NT2/D1 (cell line): ENCODE results near the gene TMEM114.

Experiments
- DNase-seq: peaks from one replicate; pipeline ENCODE4 v3.0.0-alpha.2; 2011; ENCODE audit warnings: low read depth, low spot score
- H3K27me3 ChIP-seq: 2 replicates; pipeline ENCODE4 v1.6.0; 2011; ENCODE audit warnings: mild to moderate bottlenecking; ENCODE audit not compliant: insufficient read length, insufficient read depth
- H3K36me3 ChIP-seq: 2 replicates; pipeline ENCODE4 v1.6.1; 2011; ENCODE audit warnings: mild to moderate bottlenecking, low read length, mixed read lengths; ENCODE audit not compliant: insufficient read depth, insufficient read length
- H3K4me1 ChIP-seq: 2 replicates; pipeline ENCODE4 v1.5.1; 2011; ENCODE audit not compliant: insufficient read depth, insufficient read length
- H3K4me3 ChIP-seq: 2 replicates; pipeline ENCODE4 v1.5.1; 2011; ENCODE audit warnings: low read depth; ENCODE audit not compliant: insufficient read length
- H3K9ac ChIP-seq: 2 replicates; pipeline ENCODE4 v1.6.0; 2011; ENCODE audit warnings: low read depth; ENCODE audit not compliant: insufficient read length
- H3K9me3 ChIP-seq: 2 replicates; pipeline ENCODE4 v1.5.1; 2011; ENCODE audit warnings: mild to moderate bottlenecking, low read length; ENCODE audit not compliant: insufficient read depth
- SUZ12 ChIP-seq: IDR thresholded peaks from 2 replicates; pipeline ENCODE4 v1.6.1; 2011; ENCODE audit not compliant: insufficient read length, insufficient read depth; ENCODE audit errors: extremely low read depth
- YY1 ChIP-seq: IDR thresholded peaks from 2 replicates; pipeline ENCODE4 v1.6.1; 2011; ENCODE audit not compliant: insufficient read length, insufficient read depth
- ZNF274 ChIP-seq: IDR thresholded peaks from 2 replicates; pipeline ENCODE4 v1.6.1; 2011; ENCODE audit warnings: mild to moderate bottlenecking, low read depth, low read length

The TMEM114 gene

DNA sequence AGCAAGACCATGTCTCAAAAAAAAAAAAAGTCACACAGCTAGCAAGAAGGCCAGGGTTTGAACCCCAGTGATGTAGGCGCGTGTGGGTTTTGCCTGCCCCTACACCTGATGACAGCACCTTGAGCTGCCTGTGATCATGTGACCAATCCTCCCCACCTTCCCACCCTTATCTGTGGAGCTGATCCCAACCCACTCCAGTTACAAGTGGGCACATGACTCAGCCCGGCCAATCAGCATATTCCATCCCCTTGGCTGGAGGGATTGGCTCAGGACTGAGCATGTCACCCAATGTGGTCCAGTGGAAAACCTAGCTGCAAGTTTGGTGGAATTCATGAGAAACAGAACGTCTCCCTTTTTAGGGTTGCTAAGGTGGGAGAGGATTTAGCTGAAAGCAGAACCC lies 6.6 kb downstream of the TMEM114 start:
- TF ChIP-seq ZNF274 (no peak), SUZ12 (no peak), YY1 (no peak)
- H3K36me3 ChIP-seq, result no peaks in the 10 kb centered on the region
- DNase-seq, result no peak
- peaks cover 5% of the 10 kb centered on the region for H3K4me1 ChIP-seq
- H3K9ac ChIP-seq, result no peak overlapping the region
- H3K9me3 ChIP-seq, result no peaks in the 10 kb centered on the region; the same call in 1 of the 2 replicates
- peaks cover 46% of the 10 kb centered on the region for H3K27me3 ChIP-seq
- no peak overlapping the region for H3K4me3 ChIP-seq

DNA sequence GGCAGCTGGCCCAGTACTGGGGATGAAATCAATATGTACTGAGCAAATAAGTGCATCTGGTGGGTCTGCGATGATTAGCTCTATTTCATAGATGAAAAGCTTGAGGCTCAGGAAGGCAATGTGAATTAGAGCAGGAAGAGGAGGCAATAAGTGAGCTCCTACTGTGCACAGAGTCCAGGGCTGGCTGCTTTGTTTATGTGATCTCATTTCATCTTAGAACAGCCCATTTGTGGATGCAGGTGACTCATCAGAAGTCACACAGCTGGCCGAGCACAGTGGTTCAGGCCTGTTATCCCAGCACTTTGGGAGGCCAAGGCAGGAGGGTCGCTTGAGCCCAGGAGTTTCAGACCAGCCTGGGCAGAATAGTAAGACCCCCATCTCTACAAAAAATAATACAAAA lies 7.1 kb downstream of the TMEM114 start:
- Histone ChIP-seq H3K9ac (no peak overlapping the region), H3K36me3 (no peaks in the 10 kb centered on the region), H3K4me1 (peaks cover 2% of the 10 kb centered on the region), H3K9me3 (no peaks in the 10 kb centered on the region; the same call in 1 of the 2 replicates), H3K27me3 (peaks cover 43% of the 10 kb centered on the region), H3K4me3 (no peak overlapping the region)
- no peak for TF ChIP-seq SUZ12
- no peak for TF ChIP-seq ZNF274
- no peak for TF ChIP-seq YY1
- DNase-seq, result no peak

- TF ChIP-seq SUZ12 (no peak), YY1 (no peak), ZNF274 (no peak)
- Histone ChIP-seq H3K4me3 (no peak overlapping the region), H3K36me3 (no peaks in the 10 kb centered on the region), H3K9ac (no peak overlapping the region), H3K27me3 (peaks cover 31% of the 10 kb centered on the region), H3K4me1 (no peaks in the 10 kb centered on the region), H3K9me3 (no peaks in the 10 kb centered on the region; the same call in 1 of the 2 replicates)
- no peak for DNase-seq
Observed at GRCh38 chr16:8581831-8582580, 8.3 kb downstream of the TMEM114 start.

DNA sequence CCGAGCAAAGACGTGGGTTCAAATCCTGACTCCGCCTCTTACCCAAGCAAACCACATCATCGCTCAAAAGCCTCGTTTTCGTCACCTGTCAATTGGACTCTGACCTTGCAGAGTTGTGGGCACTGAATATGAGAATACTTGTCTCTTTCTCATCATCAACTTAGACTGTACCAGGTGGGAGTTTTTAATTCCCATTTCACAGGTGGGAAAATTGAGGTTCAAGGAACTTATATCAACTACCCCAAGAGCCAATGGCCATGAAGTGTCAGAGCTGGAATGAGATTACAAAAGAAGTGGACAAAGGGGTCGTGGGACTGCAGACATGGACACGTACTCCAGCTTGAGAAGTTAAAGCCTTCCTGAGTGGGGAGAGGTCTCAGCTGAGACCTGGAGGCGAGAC lies 10.8 kb downstream of the TMEM114 start:
- TF ChIP-seq YY1 (no peak), SUZ12 (no peak), ZNF274 (no peak)
- no peak for DNase-seq

DNA sequence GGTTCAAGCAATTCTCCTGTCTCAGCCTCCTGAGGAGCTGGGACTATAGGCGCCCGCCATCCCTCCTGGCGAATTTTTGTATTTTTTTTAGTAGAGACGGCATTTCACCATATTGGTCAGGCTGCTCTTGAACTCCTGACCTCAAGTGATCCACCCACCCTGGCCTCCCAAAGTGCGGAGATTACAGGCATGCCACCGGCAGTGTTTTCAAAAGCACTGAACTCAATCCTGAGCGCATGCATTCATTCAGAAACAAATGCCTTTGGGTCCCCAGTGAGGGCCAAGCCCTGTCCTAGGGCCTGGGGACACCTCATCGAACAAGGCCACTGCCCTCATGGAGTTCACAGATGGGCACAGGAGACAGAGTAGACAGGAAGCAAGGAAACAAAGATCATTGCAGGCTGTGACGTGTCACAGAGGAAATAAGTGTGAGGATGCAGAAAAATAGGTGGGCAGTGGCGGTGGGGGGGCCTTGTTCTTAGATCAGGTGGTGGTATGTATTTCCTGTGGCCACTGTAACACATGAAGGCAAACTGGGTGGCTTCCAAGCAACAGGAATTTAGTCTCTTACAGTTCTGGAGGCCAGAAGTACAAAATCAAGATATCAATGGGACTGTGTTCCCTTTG lies 12.5 kb downstream of the TMEM114 start:
- no peak for DNase-seq
- Histone ChIP-seq H3K27me3 (peaks cover 2% of the 10 kb centered on the region), H3K4me1 (no peaks in the 10 kb centered on the region), H3K4me3 (no peak overlapping the region), H3K9me3 (no peaks in the 10 kb centered on the region), H3K36me3 (no peaks in the 10 kb centered on the region), H3K9ac (no peak overlapping the region)
- no peak for TF ChIP-seq SUZ12
- TF ChIP-seq YY1, result no peak

More for the DNA sequence above, 10.8 kb downstream of the TMEM114 start:
- no peak overlapping the region for H3K4me3 ChIP-seq
- H3K36me3 ChIP-seq, result no peaks in the 10 kb centered on the region
- H3K4me1 ChIP-seq, result no peaks in the 10 kb centered on the region
- no peaks in the 10 kb centered on the region; the same call in 1 of the 2 replicates for H3K9me3 ChIP-seq
- H3K27me3 ChIP-seq, result peaks cover 12% of the 10 kb centered on the region
- H3K9ac ChIP-seq, result no peak overlapping the region

DNA sequence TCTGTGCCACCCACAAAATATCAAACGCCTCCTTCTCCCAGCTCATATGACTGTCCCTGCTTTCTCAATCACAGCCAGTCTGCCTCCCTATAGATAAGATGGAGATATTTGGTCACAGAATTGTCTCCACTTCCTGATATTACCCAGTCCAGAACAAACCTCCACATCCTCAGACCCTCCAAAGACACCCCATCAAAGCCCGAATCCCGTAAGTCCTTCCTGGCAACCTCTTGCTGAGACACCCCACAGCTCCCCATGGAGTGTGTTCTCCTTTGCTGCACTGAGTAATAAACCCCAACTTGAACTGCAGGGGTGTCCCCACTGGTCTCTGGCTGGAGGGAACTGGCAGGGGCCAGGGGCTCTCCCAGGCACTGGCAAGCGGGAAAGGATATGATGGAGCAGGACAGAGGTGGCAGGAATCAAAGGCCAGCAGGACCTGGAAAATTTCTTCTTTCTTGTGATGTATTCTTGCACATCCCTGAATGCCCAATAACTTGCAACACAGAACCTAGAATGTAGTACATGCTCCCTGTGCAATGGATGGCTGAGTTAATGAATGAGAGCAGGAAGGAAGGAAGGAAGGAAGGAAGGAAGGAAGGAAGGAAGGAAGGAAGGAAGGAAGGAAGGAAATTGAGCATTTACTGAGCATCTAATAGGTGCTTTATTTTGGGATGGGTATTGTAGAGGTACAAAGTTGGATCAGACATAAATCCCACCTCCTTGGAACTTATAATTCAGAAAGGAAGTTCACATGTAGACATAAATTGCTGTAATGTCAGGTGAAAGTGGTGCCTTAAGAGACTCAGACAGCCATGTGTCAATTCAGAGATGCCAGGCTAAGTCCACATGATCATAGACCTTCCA lies 13.9 kb downstream of the TMEM114 start:
- Histone ChIP-seq H3K9me3 (no peaks in the 10 kb centered on the region), H3K9ac (no peak overlapping the region), H3K36me3 (no peaks in the 10 kb centered on the region), H3K27me3 (no peaks in the 10 kb centered on the region), H3K4me3 (no peak overlapping the region), H3K4me1 (peaks cover 6% of the 10 kb centered on the region)
- DNase-seq, result no peak
- TF ChIP-seq SUZ12 (no peak), YY1 (no peak), ZNF274 (no peak)

DNA sequence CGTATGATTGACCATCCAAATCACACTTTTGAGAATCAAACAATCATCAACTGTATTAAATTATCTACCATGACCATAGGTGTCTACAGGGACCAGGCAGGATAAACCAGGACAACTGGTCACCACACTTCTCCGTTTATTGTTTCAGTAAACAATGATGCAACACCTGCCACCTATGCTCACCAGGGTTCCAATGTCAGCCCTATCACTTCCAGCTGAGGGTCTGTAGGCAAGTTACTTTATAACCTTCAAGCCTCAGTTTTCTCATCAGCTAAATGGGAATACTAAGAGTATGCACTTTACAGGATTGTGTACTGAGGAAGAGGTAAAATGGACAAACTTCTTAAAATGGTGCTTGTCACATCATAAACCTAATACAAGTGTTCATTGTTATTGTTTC lies 14.9 kb downstream of the TMEM114 start:
- H3K27me3 ChIP-seq, result no peaks in the 10 kb centered on the region
- no peaks in the 10 kb centered on the region for H3K9me3 ChIP-seq
- H3K9ac ChIP-seq, result no peak overlapping the region
- peaks cover 6% of the 10 kb centered on the region for H3K4me1 ChIP-seq
- no peak for DNase-seq
- no peak overlapping the region for H3K4me3 ChIP-seq
- H3K36me3 ChIP-seq, result no peaks in the 10 kb centered on the region
- TF ChIP-seq ZNF274 (no peak), YY1 (no peak), SUZ12 (no peak)
